ENCODE measurements around the gene ZNF592. TPM values are rescaled to one million over a fixed set of nuclear protein-coding genes. Genes with fewer than 3 reads are reported as not detected.

Gene ZNF592
- total and polyA plus RNA-seq, 5 donors: 14.0 to 25.6 (median 20.5) TPM

DNA sequence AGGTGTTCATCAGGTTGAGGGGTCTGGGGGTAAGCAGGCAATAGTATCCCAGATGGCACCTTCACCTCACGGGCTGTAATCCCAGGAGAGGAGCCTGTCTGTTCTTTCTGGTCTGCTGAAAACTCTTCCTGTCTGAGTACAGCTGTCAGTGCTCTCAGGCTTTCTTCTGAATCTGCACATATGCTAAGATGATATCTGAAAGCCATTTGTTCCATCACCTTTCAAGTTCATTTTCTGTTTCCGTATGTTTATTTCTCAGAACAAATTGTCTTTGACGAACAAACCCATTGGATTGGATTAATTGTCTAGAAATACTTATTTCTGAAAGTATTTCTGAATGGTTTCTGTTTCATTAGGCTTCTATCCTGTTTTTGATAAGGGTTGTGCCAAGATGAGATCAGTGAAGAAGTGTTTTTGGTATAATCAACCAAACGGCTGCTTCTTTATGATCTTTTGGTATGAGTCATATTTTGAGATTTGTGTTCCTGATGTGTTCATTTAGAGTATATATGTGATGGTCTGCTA is 13.3 kb downstream of the ZNF592 start:
- intact Hi-C loops (cut with DNase I): no loop called here
- Histone ChIP-seq H3K4me3 (ENCODE audit: low read length) (no peak overlapping the region), H3K27me3 (ENCODE audit: control insufficient read depth, insufficient read depth) (no peaks in the 10 kb centered on the region), H3K9me3 (ENCODE audit: control insufficient read depth, low read length) (no peaks in the 10 kb centered on the region), H3K27ac (ENCODE audit: low read length) (no peak overlapping the region), H3K4me1 (ENCODE audit: control insufficient read depth, insufficient read depth, low read length) (peaks cover 32% of the 10 kb centered on the region)
- ATAC-seq (no peak), DNase-seq (no peak)
- WGBS: 28% methylated on average over 4 of the region's 4 CpGs

DNA sequence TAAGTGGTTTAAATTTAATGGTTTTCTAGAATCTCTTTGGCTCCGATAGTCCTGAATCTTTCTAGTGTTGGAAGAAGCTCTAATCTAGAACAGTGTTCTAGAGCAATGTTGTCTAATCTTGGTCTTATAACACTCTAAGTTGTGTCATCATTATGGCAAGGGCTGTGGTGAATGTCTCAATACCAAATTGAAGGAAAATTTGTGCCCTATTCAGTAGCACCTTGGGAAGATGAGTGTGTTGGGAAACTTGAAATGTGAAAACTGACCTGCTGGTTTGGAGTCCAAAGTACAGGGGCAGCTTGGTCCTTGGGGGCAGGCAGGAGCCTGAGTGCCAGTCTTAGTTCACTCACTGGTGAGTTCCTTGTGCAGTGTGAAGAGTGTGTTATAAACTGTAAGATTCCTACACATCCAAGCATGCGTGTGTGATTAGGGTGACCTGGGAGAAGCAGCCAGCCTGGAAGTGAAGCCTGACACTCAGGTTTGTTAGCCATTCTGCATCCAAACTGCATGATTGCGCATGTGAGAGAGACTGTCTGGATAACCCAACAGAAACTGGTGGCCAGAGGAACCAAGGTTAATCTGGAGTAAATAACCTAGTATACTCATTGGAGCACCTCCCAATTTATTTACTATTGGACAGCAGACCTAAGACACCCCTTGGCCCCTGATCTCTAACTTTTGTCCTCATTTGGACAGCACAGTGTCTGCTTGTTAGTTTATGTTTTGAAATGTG is 14.6 kb downstream of the ZNF592 start:
- ATAC-seq (no peak), DNase-seq (no peak)
- H3K4me1 ChIP-seq (ENCODE audit: control insufficient read depth, insufficient read depth, low read length): peaks cover 32% of the 10 kb centered on the region
- no peaks in the 10 kb centered on the region for H3K9me3 ChIP-seq (ENCODE audit: control insufficient read depth, low read length)
- H3K27ac ChIP-seq (ENCODE audit: low read length): no peak overlapping the region
- WGBS: 83% methylated on average over 3 of the region's 3 CpGs
- H3K4me3 ChIP-seq (ENCODE audit: low read length): no peak overlapping the region
- no peaks in the 10 kb centered on the region for H3K27me3 ChIP-seq (ENCODE audit: control insufficient read depth, insufficient read depth)
- intact Hi-C loops (cut with DNase I): no loop called here

- no peak overlapping the region for H3K27ac ChIP-seq (ENCODE audit: low read length)
Measured at GRCh38 chr15:84764585-84764984, 16.2 kb downstream of the ZNF592 start.

DNA sequence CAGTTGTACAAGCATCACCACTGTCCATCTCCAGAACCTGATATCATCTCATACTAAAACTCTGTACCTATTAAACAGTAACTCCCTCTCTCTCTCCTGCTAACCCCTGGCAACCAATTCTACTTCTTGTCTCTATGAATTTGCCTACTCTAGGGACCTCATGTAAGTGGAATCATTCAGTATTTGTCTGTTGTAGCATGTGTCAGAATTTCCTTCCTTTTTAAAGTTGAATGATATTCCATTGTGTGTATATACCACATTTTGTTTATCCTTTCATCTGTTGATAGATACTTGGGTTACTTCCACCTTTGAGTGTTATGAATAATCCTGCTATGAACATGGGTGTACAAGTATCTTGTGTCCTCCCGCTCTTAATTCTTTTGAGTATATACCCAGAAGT is 16.6 kb downstream of the ZNF592 start:
- intact Hi-C loops (cut with DNase I): no loop called here
- Histone ChIP-seq H3K27me3 (ENCODE audit: control insufficient read depth, insufficient read depth) (no peaks in the 10 kb centered on the region), H3K4me3 (ENCODE audit: low read length) (no peak overlapping the region), H3K4me1 (ENCODE audit: control insufficient read depth, insufficient read depth, low read length) (peaks cover 26% of the 10 kb centered on the region), H3K9me3 (ENCODE audit: control insufficient read depth, low read length) (no peaks in the 10 kb centered on the region), H3K27ac (ENCODE audit: low read length) (no peak overlapping the region)
- 96% methylated on average over 1 of the region's 1 CpG for WGBS
- DNase-seq (no peak), ATAC-seq (no peak)

More at GRCh38 chr15:84764585-84764984, 16.2 kb downstream of the ZNF592 start:
- Histone ChIP-seq H3K9me3 (ENCODE audit: control insufficient read depth, low read length) (no peaks in the 10 kb centered on the region), H3K4me3 (ENCODE audit: low read length) (no peak overlapping the region), H3K27me3 (ENCODE audit: control insufficient read depth, insufficient read depth) (no peaks in the 10 kb centered on the region), H3K4me1 (ENCODE audit: control insufficient read depth, insufficient read depth, low read length) (peaks cover 26% of the 10 kb centered on the region)
- ATAC-seq (no peak), DNase-seq (no peak)
- WGBS: 92% methylated on average over 3 of the region's 3 CpGs
- intact Hi-C loops (cut with DNase I): no loop called here

- H3K27me3 ChIP-seq (ENCODE audit: control insufficient read depth, insufficient read depth): no peaks in the 10 kb centered on the region
- 92% methylated on average over 4 of the region's 4 CpGs for WGBS
- no peak for ATAC-seq
- intact Hi-C loops (cut with DNase I): no loop called here
- H3K27ac ChIP-seq (ENCODE audit: low read length): no peak overlapping the region
- H3K4me3 ChIP-seq (ENCODE audit: low read length): no peak overlapping the region
- no peaks in the 10 kb centered on the region for H3K9me3 ChIP-seq (ENCODE audit: control insufficient read depth, low read length)
- DNase-seq: no peak
- H3K4me1 ChIP-seq (ENCODE audit: control insufficient read depth, insufficient read depth, low read length): peaks cover 20% of the 10 kb centered on the region
Measured at GRCh38 chr15:84765675-84766074, 17.3 kb downstream of the ZNF592 start.

GRCh38 chr15:84766461-84767035 is 18.2 kb downstream of the ZNF592 start:
- ATAC-seq (no peak), DNase-seq (no peak)
- intact Hi-C loops (cut with DNase I): no loop called here
- WGBS: 84% methylated on average over 6 of the region's 6 CpGs
- peaks cover 13% of the 10 kb centered on the region for H3K4me1 ChIP-seq (ENCODE audit: control insufficient read depth, insufficient read depth, low read length)
- H3K4me3 ChIP-seq (ENCODE audit: low read length): no peak overlapping the region
- no peaks in the 10 kb centered on the region for H3K27me3 ChIP-seq (ENCODE audit: control insufficient read depth, insufficient read depth)
- no peaks in the 10 kb centered on the region for H3K9me3 ChIP-seq (ENCODE audit: control insufficient read depth, low read length)
- no peak overlapping the region for H3K27ac ChIP-seq (ENCODE audit: low read length)

DNA sequence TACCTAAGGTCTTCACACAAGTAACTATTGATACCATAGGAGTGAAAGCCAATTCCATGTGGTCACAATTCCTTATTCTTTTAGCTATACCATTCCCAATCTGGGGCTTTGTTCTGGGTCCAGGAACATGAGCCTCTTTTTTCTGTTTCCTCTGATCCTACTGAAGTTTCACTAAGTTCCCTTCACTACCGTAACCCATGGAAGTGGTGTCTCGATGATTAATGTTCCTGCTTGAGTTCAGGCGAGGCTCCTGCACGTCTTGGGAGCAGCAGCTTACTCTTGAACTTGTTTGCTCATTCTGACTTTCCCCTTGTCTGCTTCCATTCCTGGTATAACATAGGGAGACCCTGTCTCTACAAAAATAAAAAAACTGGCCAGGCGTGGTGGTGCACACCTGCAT is 23.6 kb downstream of the ZNF592 start:
- intact Hi-C loops (cut with DNase I): no loop called here
- H3K27ac ChIP-seq (ENCODE audit: low read length): no peak overlapping the region
- WGBS: 68% methylated on average over 5 of the region's 5 CpGs
- peaks cover 3% of the 10 kb centered on the region for H3K4me1 ChIP-seq (ENCODE audit: control insufficient read depth, insufficient read depth, low read length)
- no peaks in the 10 kb centered on the region for H3K27me3 ChIP-seq (ENCODE audit: control insufficient read depth, insufficient read depth)
- ATAC-seq: no peak
- no peak overlapping the region for H3K4me3 ChIP-seq (ENCODE audit: low read length)
- DNase-seq: no peak
- H3K9me3 ChIP-seq (ENCODE audit: control insufficient read depth, low read length): no peaks in the 10 kb centered on the region

GRCh38 chr15:84772467-84772866 is 24.1 kb downstream of the ZNF592 start:
- H3K27ac ChIP-seq (ENCODE audit: low read length): no peak overlapping the region
- 39% methylated on average over 2 of the region's 2 CpGs for WGBS
- intact Hi-C loops (cut with DNase I): no loop called here
- H3K9me3 ChIP-seq (ENCODE audit: control insufficient read depth, low read length): no peaks in the 10 kb centered on the region
- no peaks in the 10 kb centered on the region for H3K27me3 ChIP-seq (ENCODE audit: control insufficient read depth, insufficient read depth)
- DNase-seq (no peak), ATAC-seq (no peak)
- H3K4me3 ChIP-seq (ENCODE audit: low read length): no peak overlapping the region
- peaks cover 3% of the 10 kb centered on the region for H3K4me1 ChIP-seq (ENCODE audit: control insufficient read depth, insufficient read depth, low read length)

DNA sequence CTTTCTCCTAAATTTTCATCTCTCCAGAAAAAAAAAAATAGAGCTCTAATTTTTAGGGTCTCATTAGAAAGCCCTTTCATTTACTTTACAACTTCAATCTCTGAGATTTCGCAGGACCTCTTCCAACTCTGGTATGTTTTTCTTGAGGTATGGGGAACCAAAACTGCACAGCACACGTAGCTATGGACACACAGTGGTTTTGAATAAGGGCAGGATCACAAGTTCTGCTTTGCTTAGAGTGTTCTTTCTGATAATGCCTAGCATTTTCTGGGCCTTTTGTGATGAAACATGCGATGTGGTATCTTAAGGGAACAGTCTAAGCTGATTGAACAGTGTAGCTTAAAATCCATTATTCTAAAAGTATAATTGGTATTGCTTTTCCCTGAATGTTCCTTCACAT is 25.3 kb downstream of the ZNF592 start:
- no peak overlapping the region for H3K4me3 ChIP-seq (ENCODE audit: low read length)
- H3K27me3 ChIP-seq (ENCODE audit: control insufficient read depth, insufficient read depth): no peaks in the 10 kb centered on the region
- intact Hi-C loops (cut with DNase I): no loop called here
- H3K4me1 ChIP-seq (ENCODE audit: control insufficient read depth, insufficient read depth, low read length): peaks cover 3% of the 10 kb centered on the region
- ATAC-seq (peak in 1 of 2 donors; percentile 26), DNase-seq (no peak)
- H3K27ac ChIP-seq (ENCODE audit: low read length): no peak overlapping the region
- H3K9me3 ChIP-seq (ENCODE audit: control insufficient read depth, low read length): no peaks in the 10 kb centered on the region
- 83% methylated on average over 3 of the region's 3 CpGs for WGBS

DNA sequence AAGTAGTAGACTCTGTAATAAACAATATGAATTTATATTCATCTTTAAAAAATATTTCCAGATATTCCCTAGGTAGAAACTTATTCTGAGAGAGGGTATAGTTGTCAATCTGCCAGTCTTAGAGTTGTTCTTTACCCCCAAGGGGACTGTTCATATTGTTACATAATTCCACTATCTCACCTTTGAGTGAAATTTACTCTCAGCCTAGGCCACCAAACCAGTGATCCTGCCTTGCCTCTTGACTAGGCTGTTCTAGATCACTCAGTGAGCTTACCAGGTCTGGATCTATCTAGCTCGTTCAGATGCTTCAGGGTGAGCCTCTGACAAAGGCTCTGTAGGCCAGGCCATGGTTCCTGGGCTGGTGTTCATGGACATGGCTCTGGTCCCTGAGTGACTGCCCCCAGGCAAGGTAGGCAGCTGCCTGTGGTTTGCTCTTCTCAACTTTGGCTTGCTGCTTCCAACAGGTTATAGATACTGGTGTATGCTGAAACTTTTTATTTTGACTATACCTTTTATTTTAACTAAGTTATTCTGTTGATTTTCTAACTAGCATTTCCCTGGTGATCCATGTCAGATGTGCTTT is 27.6 kb downstream of the ZNF592 start:
- Histone ChIP-seq H3K4me1 (ENCODE audit: control insufficient read depth, insufficient read depth, low read length) (peaks cover 3% of the 10 kb centered on the region), H3K4me3 (ENCODE audit: low read length) (no peak overlapping the region), H3K27me3 (ENCODE audit: control insufficient read depth, insufficient read depth) (no peaks in the 10 kb centered on the region), H3K9me3 (ENCODE audit: control insufficient read depth, low read length) (no peaks in the 10 kb centered on the region), H3K27ac (ENCODE audit: low read length) (no peak overlapping the region)
- ATAC-seq (no peak), DNase-seq (no peak)
- 86% methylated on average over 1 of the region's 1 CpG for WGBS
- intact Hi-C loops (cut with DNase I): no loop called here

DNA sequence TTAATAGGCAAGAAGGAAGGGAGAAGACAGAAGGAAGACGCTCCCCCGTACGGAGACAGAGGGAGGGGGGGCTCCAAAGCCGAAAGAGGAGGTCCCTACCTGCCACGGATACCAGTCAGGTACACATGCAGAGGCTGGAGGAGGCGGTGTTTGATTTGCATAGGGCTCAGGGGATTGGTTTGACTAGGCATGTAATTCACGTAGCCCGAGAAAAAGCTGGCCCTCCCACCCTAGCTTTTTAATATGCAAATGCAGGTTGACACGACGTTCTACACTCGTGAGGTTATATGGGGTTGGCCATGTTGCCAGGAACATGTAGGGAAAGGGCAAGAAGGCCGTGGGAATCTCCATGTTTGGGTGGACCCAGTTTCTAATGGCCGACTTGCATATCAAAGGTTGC is 29.8 kb downstream of the ZNF592 start:
- WGBS: 84% methylated on average over 13 of the region's 13 CpGs
- Histone ChIP-seq H3K27ac (ENCODE audit: low read length) (no peak overlapping the region), H3K4me3 (ENCODE audit: low read length) (no peak overlapping the region), H3K4me1 (ENCODE audit: control insufficient read depth, insufficient read depth, low read length) (no peaks in the 10 kb centered on the region), H3K27me3 (ENCODE audit: control insufficient read depth, insufficient read depth) (no peaks in the 10 kb centered on the region), H3K9me3 (ENCODE audit: control insufficient read depth, low read length) (no peaks in the 10 kb centered on the region)
- intact Hi-C loops (cut with DNase I): no loop called here
- DNase-seq: no peak
- no peak for ATAC-seq
